ENCODE measurements around the gene TCF12. TPM values are rescaled to one million over a fixed set of nuclear protein-coding genes. Genes with fewer than 3 reads are reported as not detected.

Gene TCF12
- total RNA-seq, 1 donor from 2014 or later: 149 TPM

DNA sequence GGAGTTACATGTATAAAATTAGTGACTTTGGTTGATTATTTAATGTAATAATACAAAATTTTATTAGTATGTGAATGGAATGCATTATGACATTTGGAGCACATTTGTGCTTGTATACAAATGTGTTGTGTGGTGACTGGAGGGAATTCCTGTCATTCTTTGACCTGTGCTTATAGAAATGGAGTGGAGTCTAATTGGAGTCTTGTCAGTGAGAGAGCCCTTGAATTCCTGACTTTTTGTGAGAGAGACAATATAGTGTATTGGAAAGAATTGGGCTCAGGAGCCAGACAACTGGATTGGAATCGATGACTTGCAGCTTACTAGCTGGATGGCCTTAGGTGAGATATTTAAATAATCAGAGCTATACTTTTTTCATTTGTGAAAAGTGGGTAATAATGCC lies 9.4 kb downstream of the TCF12 start:
- Histone ChIP-seq H3K4me1 (peaks cover 63% of the 10 kb centered on the region), H3K4me2 (peak overlapping the region; percentile 18), H3K36me3 (peaks cover 3% of the 10 kb centered on the region), H3K79me2 (ENCODE audit: low read depth) (peaks cover 100% of the 10 kb centered on the region), H3K9me3 (ENCODE audit: low read depth) (no peaks in the 10 kb centered on the region), H3K27ac (peak overlapping the region; percentile 47), H4K20me1 (ENCODE audit: low read depth) (peaks cover 95% of the 10 kb centered on the region), H3K27me3 (no peaks in the 10 kb centered on the region), H2AFZ (replicated peaks) (no peak overlapping the region), H3F3A (ENCODE audit: low read depth) (peaks cover 6% of the 10 kb centered on the region), H3K9ac (no peak overlapping the region), H3K4me3 (no peak overlapping the region)
- Mint-ChIP-seq H3K4me1 (peaks cover 15% of the 10 kb centered on the region), H3K27me3 (ENCODE audit: insufficient read depth, low read depth) (no peaks in the 10 kb centered on the region), H3K27ac (no peak overlapping the region), H3K4me3 (no peak overlapping the region), H3K36me3 (peaks cover 61% of the 10 kb centered on the region), H3K9me3 (no peaks in the 10 kb centered on the region)
- TF ChIP-seq, protein P1, sequence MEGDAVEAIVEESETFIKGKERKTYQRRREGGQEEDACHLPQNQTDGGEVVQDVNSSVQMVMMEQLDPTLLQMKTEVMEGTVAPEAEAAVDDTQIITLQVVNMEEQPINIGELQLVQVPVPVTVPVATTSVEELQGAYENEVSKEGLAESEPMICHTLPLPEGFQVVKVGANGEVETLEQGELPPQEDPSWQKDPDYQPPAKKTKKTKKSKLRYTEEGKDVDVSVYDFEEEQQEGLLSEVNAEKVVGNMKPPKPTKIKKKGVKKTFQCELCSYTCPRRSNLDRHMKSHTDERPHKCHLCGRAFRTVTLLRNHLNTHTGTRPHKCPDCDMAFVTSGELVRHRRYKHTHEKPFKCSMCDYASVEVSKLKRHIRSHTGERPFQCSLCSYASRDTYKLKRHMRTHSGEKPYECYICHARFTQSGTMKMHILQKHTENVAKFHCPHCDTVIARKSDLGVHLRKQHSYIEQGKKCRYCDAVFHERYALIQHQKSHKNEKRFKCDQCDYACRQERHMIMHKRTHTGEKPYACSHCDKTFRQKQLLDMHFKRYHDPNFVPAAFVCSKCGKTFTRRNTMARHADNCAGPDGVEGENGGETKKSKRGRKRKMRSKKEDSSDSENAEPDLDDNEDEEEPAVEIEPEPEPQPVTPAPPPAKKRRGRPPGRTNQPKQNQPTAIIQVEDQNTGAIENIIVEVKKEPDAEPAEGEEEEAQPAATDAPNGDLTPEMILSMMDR (IDR thresholded peaks at IDR 0.05): no peak
- TF ChIP-seq EZH2 (IDR thresholded peaks at IDR 0.05) (no peak), EZH2phosphoT487 (IDR thresholded peaks at IDR 0.05) (no peak)
- peak; percentile 60 for DNase-seq (ENCODE audit: low spot score)

DNA sequence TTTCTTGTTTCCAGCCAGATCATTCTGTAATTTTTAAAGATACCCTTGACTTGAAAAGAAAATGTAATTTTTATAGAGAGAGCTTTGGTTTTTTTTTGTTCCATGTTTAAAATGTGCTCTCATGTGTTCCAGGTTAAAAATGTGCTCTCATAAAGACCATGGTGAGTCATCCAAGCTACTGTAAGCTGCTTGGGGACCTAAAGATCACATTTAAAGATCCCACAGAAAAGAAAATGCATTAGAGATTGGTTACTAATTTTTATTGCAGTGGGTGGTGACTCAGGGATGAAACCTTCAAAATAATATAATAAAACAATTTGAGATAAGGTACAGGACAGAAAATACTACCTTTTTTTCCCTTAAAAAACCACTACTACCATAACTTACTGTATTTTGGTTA lies 11.0 kb downstream of the TCF12 start:
- no peak overlapping the region for H3K4me2 ChIP-seq
- peaks cover 6% of the 10 kb centered on the region for H3F3A ChIP-seq (ENCODE audit: low read depth)
- peaks cover 100% of the 10 kb centered on the region for H3K79me2 ChIP-seq (ENCODE audit: low read depth)
- no peak overlapping the region for H3K27ac Mint-ChIP-seq
- H3K27me3 ChIP-seq: no peaks in the 10 kb centered on the region
- DNase-seq (ENCODE audit: low spot score): no peak
- H3K4me1 Mint-ChIP-seq: peaks cover 7% of the 10 kb centered on the region
- H3K9me3 ChIP-seq (ENCODE audit: low read depth): no peaks in the 10 kb centered on the region
- H3K9ac ChIP-seq: no peak overlapping the region
- peaks cover 87% of the 10 kb centered on the region for H4K20me1 ChIP-seq (ENCODE audit: low read depth)
- TF ChIP-seq, protein P1 (IDR thresholded peaks at IDR 0.05): no peak
- TF ChIP-seq EZH2phosphoT487 (IDR thresholded peaks at IDR 0.05) (no peak), EZH2 (IDR thresholded peaks at IDR 0.05) (no peak)
- no peak overlapping the region for H3K4me3 ChIP-seq
- no peak overlapping the region for H2AFZ ChIP-seq (replicated peaks)
- H3K36me3 Mint-ChIP-seq: peaks cover 63% of the 10 kb centered on the region
- H3K27me3 Mint-ChIP-seq (ENCODE audit: insufficient read depth, low read depth): no peaks in the 10 kb centered on the region
- peaks cover 8% of the 10 kb centered on the region for H3K9me3 Mint-ChIP-seq
- no peaks in the 10 kb centered on the region for H3K36me3 ChIP-seq
- peaks cover 49% of the 10 kb centered on the region for H3K4me1 ChIP-seq
- no peak overlapping the region for H3K27ac ChIP-seq
- H3K4me3 Mint-ChIP-seq: no peak overlapping the region

DNA sequence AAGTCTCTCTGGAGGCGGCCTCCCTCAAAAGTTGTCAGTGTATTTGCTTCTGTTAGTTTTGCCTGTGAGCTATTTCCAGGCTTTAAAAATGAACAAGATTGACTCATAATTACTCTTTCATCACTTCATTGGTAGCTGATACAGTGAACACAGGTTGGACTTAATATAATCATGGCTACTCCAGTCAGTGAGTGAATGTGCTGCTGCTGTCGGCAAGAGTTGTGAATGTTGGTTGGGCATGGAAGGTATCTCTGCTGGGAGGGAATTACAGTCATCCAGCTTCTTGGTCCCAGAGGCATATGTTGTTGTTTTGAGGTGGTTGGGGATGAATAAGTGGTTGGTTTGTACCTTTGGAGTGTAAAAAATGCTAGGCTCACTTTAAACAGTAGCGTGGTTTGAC lies 11.5 kb downstream of the TCF12 start:
- Mint-ChIP-seq H3K27ac (no peak overlapping the region), H3K4me1 (peaks cover 7% of the 10 kb centered on the region), H3K36me3 (peaks cover 65% of the 10 kb centered on the region), H3K9me3 (peaks cover 13% of the 10 kb centered on the region), H3K27me3 (ENCODE audit: insufficient read depth, low read depth) (no peaks in the 10 kb centered on the region), H3K4me3 (no peak overlapping the region)
- no peaks in the 10 kb centered on the region for H3K36me3 ChIP-seq
- H3K9ac ChIP-seq: no peak overlapping the region
- H3K9me3 ChIP-seq (ENCODE audit: low read depth): no peaks in the 10 kb centered on the region
- no peak overlapping the region for H3K27ac ChIP-seq
- peaks cover 100% of the 10 kb centered on the region for H3K79me2 ChIP-seq (ENCODE audit: low read depth)
- H3K4me1 ChIP-seq: peaks cover 49% of the 10 kb centered on the region
- peaks cover 84% of the 10 kb centered on the region for H4K20me1 ChIP-seq (ENCODE audit: low read depth)
- H3K4me3 ChIP-seq: no peak overlapping the region
- peaks cover 6% of the 10 kb centered on the region for H3F3A ChIP-seq (ENCODE audit: low read depth)
- no peak overlapping the region for H2AFZ ChIP-seq (replicated peaks)
- H3K4me2 ChIP-seq: no peak overlapping the region
- no peak for DNase-seq (ENCODE audit: low spot score)
- H3K27me3 ChIP-seq: no peaks in the 10 kb centered on the region
- TF ChIP-seq, protein P1 (IDR thresholded peaks at IDR 0.05): no peak
- no peak for TF ChIP-seq EZH2 (IDR thresholded peaks at IDR 0.05)
- TF ChIP-seq EZH2phosphoT487 (IDR thresholded peaks at IDR 0.05): no peak
